Loucy (cell line): Measurements from ENCODE around the gene APOL2.
A peak's percentile ranks its signal among the peaks of the same experiment; 100 is the strongest.

Source experiments
- H2AFZ ChIP-seq: fragments of 200-600 bp; sonication (generic); 2 replicates; pipeline ENCODE4 v1.6.0; 2016; ENCODE audit warnings: antibody characterized with exemption, mild to moderate bottlenecking, low read length, moderate library complexity
- H3F3A ChIP-seq: fragments of 200-600 bp; 2 replicates; pipeline ENCODE4 v1.6.0; 2016; ENCODE audit warnings: antibody characterized with exemption, low read depth, mild to moderate bottlenecking
- H3K27me3 ChIP-seq: fragments of 200-600 bp; sonication (generic); 2 replicates; pipeline ENCODE4 v1.6.1; 2014; ENCODE audit warnings: low read length, mild to moderate bottlenecking; ENCODE audit not compliant: insufficient read depth, poor library complexity, severe bottlenecking
- H3K36me3 ChIP-seq: fragments of 200-600 bp; sonication (generic); 2 replicates; pipeline ENCODE4 v1.6.1; 2016; ENCODE audit warnings: low read length; ENCODE audit not compliant: insufficient read depth
- H3K4me1 ChIP-seq: fragments of 200-600 bp; sonication (generic); 2 replicates; pipeline ENCODE4 v1.5.1; 2014; ENCODE audit warnings: low read length, mild to moderate bottlenecking; ENCODE audit not compliant: insufficient read depth, poor library complexity, severe bottlenecking
- H3K4me2 ChIP-seq: fragments of 200-600 bp; sonication (generic); 2 replicates; pipeline ENCODE4 v1.6.0; 2014; ENCODE audit warnings: antibody characterized with exemption, low read length, low read depth, mild to moderate bottlenecking; ENCODE audit not compliant: poor library complexity, severe bottlenecking
- H3K4me3 ChIP-seq: fragments of 200-600 bp; sonication (generic); 2 replicates; pipeline ENCODE4 v1.5.1; 2014; ENCODE audit warnings: low read length, mild to moderate bottlenecking, mixed read lengths; ENCODE audit not compliant: poor library complexity, severe bottlenecking
- H3K79me2 ChIP-seq: fragments of 200-600 bp; sonication (generic); 2 replicates; pipeline ENCODE4 v1.6.1; 2014; ENCODE audit warnings: low read length; ENCODE audit not compliant: insufficient read depth
- H3K9ac ChIP-seq: fragments of 200-600 bp; sonication (generic); 2 replicates; pipeline ENCODE4 v1.6.0; 2014; ENCODE audit warnings: mild to moderate bottlenecking, low read depth, low read length, moderate library complexity; ENCODE audit not compliant: poor library complexity, severe bottlenecking
- H3K9me2 ChIP-seq: fragments of 200-600 bp; sonication (generic); replicated peaks from 2 replicates; pipeline ENCODE4 v1.6.1; 2016; ENCODE audit warnings: low read depth, low read length, mixed read lengths
- H3K9me3 ChIP-seq: fragments of 200-600 bp; sonication (generic); 2 replicates; pipeline ENCODE4 v1.6.1; 2014; ENCODE audit warnings: mild to moderate bottlenecking, antibody characterized with exemption, low read length, low read depth; ENCODE audit not compliant: insufficient read depth
- H4K20me1 ChIP-seq: fragments of 200-600 bp; sonication (generic); 2 replicates; pipeline ENCODE4 v1.6.0; 2014; ENCODE audit warnings: antibody characterized with exemption, low read length, mild to moderate bottlenecking; ENCODE audit not compliant: insufficient read depth, poor library complexity, severe bottlenecking
- CTCF ChIP-seq: fragments of 200-600 bp; sonication (generic); conservative IDR thresholded peaks from 2 replicates; pipeline ENCODE4 v1.5.1; 2014; ENCODE audit warnings: mild to moderate bottlenecking, antibody characterized with exemption, low read length
- EZH2phosphoT487 ChIP-seq: fragments of 200-600 bp; IDR thresholded peaks from 2 replicates; pipeline ENCODE4 v1.6.1; 2018; ENCODE audit warnings: antibody characterized with exemption, mild to moderate bottlenecking, moderate library complexity, borderline replicate concordance

APOL2 gene

GRCh38 chr22:36222887-36223450, 16.4 kb downstream of the APOL2 start:
- Histone ChIP-seq H2AFZ (no peak overlapping the region), H3K9me2 (no peaks in the 10 kb centered on the region), H3K79me2 (no peaks in the 10 kb centered on the region), H3K4me3 (no peak overlapping the region), H3F3A (no peaks in the 10 kb centered on the region), H3K4me1 (no peaks in the 10 kb centered on the region), H3K36me3 (no peaks in the 10 kb centered on the region), H3K27me3 (no peaks in the 10 kb centered on the region), H4K20me1 (no peaks in the 10 kb centered on the region), H3K4me2 (no peak overlapping the region), H3K9ac (no peak overlapping the region), H3K9me3 (no peaks in the 10 kb centered on the region)
- TF ChIP-seq CTCF: no peak
- no peak for TF ChIP-seq EZH2phosphoT487

- peak; percentile 88 for TF ChIP-seq CTCF
- no peak for TF ChIP-seq EZH2phosphoT487
- H3K36me3 ChIP-seq: no peaks in the 10 kb centered on the region
- H3K9me3 ChIP-seq: no peaks in the 10 kb centered on the region
- H3K4me3 ChIP-seq: no peak overlapping the region
- H3K9me2 ChIP-seq: no peaks in the 10 kb centered on the region
- no peaks in the 10 kb centered on the region for H3K27me3 ChIP-seq
- peak overlapping the region; percentile 63 for H2AFZ ChIP-seq
- H3K4me2 ChIP-seq: peak overlapping the region; percentile 33
- H3K9ac ChIP-seq: peak overlapping the region; percentile 10
- H3K4me1 ChIP-seq: no peaks in the 10 kb centered on the region
- no peaks in the 10 kb centered on the region for H3K79me2 ChIP-seq
- H3F3A ChIP-seq: no peaks in the 10 kb centered on the region
- H4K20me1 ChIP-seq: no peaks in the 10 kb centered on the region
Measured at GRCh38 chr22:36221799-36222751, 17.3 kb downstream of the APOL2 start.

GRCh38 chr22:36220451-36220921, 18.8 kb downstream of the APOL2 start:
- Histone ChIP-seq H3K79me2 (no peaks in the 10 kb centered on the region), H3F3A (no peaks in the 10 kb centered on the region), H4K20me1 (no peaks in the 10 kb centered on the region), H3K9me3 (no peaks in the 10 kb centered on the region), H3K27me3 (no peaks in the 10 kb centered on the region), H3K4me2 (no peak overlapping the region), H3K36me3 (no peaks in the 10 kb centered on the region), H2AFZ (0 out of 2 replicates have a peak overlapping the region, but pooled peaks have one; percentile 11), H3K4me1 (no peaks in the 10 kb centered on the region), H3K9me2 (no peaks in the 10 kb centered on the region), H3K9ac (no peak overlapping the region), H3K4me3 (no peak overlapping the region)
- TF ChIP-seq EZH2phosphoT487: no peak
- no peak for TF ChIP-seq CTCF
